Measurements from ENCODE around the gene SPRR2B. TPM values are rescaled to one million over a fixed set of nuclear protein-coding genes. Genes with fewer than 3 reads are reported as not detected.

The SPRR2B gene
- total and polyA plus RNA-seq, 10 of the 15 experiments (the other 5 are each of a cell fraction or from before 2014, with no cell fraction given), result not detected

GRCh38 chr1:153024413-153024812 lies 47.0 kb downstream of the SPRR2B start (continued):
- TF ChIP-seq LARP7 (IDR thresholded peaks at IDR 0.05) (no peak), SMARCA5 (IDR thresholded peaks at IDR 0.05) (no peak), NR2F1 (conservative IDR thresholded peaks at IDR 0.05) (no peak)
- TF ChIP-seq, protein P1, sequence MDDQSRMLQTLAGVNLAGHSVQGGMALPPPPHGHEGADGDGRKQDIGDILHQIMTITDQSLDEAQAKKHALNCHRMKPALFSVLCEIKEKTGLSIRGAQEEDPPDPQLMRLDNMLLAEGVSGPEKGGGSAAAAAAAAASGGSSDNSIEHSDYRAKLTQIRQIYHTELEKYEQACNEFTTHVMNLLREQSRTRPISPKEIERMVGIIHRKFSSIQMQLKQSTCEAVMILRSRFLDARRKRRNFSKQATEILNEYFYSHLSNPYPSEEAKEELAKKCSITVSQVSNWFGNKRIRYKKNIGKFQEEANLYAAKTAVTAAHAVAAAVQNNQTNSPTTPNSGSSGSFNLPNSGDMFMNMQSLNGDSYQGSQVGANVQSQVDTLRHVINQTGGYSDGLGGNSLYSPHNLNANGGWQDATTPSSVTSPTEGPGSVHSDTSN (IDR thresholded peaks at IDR 0.05; ENCODE audit: insufficient replicate concordance, low read depth, low read length), result no peak
- TF ChIP-seq, protein P2, sequence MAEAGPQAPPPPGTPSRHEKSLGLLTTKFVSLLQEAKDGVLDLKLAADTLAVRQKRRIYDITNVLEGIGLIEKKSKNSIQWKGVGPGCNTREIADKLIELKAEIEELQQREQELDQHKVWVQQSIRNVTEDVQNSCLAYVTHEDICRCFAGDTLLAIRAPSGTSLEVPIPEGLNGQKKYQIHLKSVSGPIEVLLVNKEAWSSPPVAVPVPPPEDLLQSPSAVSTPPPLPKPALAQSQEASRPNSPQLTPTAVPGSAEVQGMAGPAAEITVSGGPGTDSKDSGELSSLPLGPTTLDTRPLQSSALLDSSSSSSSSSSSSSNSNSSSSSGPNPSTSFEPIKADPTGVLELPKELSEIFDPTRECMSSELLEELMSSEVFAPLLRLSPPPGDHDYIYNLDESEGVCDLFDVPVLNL (IDR thresholded peaks at IDR 0.05; ENCODE audit: low read depth, low read length), result no peak

DNA sequence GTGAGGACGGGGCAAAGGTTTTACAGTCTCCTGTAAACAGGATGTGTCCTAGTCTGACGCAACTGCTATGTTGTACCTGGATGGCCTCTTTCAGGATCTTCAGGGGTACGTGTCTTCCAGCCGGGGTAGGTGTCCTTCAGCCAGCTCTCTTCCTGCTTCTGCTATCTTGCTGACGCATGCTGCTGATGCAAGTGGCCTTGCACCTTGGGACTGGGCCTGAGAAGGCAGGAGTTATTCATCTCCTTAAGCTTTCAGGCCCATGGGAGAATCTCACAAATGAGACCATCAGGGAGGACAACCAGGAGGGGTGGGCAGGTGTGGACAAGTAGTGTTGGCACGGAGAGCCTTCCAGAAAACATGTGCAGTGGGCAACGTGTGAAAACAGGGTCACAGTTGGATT lies 48.3 kb downstream of the SPRR2B start:
- SMC1A ChIA-PET (ENCODE audit: uncharacterized antibody, unreplicated experiment), result no interaction called here
- no peaks in the 10 kb centered on the region for H3K4me1 ChIP-seq (ENCODE audit: control insufficient read depth, insufficient read depth, low read length)
- CTCF ChIA-PET, result interaction anchor here (1.4 kb wide), 1 partner anchor 171 kb away, joined by 3 read pairs; no protein-coding TSS in a partner anchor
- TF ChIP-seq, protein P3, sequence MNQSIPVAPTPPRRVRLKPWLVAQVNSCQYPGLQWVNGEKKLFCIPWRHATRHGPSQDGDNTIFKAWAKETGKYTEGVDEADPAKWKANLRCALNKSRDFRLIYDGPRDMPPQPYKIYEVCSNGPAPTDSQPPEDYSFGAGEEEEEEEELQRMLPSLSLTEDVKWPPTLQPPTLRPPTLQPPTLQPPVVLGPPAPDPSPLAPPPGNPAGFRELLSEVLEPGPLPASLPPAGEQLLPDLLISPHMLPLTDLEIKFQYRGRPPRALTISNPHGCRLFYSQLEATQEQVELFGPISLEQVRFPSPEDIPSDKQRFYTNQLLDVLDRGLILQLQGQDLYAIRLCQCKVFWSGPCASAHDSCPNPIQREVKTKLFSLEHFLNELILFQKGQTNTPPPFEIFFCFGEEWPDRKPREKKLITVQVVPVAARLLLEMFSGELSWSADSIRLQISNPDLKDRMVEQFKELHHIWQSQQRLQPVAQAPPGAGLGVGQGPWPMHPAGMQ (IDR thresholded peaks at IDR 0.05; ENCODE audit: borderline replicate concordance), result no peak
- TF ChIP-seq MYC (IDR thresholded peaks at IDR 0.05; ENCODE audit: insufficient read depth, insufficient read length, insufficient replicate concordance, low read length, severe bottlenecking), result no peak
- no peak for TF ChIP-seq FOXM1 (IDR thresholded peaks at IDR 0.05; ENCODE audit: low read depth, low read length)
- no peak for TF ChIP-seq CHD1 (IDR thresholded peaks at IDR 0.05; ENCODE audit: low read depth, low read length)
- no peak for TF ChIP-seq TBL1XR1 (IDR thresholded peaks at IDR 0.05; ENCODE audit: low read depth, low read length)
- TF ChIP-seq, protein P4, sequence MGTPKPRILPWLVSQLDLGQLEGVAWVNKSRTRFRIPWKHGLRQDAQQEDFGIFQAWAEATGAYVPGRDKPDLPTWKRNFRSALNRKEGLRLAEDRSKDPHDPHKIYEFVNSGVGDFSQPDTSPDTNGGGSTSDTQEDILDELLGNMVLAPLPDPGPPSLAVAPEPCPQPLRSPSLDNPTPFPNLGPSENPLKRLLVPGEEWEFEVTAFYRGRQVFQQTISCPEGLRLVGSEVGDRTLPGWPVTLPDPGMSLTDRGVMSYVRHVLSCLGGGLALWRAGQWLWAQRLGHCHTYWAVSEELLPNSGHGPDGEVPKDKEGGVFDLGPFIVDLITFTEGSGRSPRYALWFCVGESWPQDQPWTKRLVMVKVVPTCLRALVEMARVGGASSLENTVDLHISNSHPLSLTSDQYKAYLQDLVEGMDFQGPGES (IDR thresholded peaks at IDR 0.05), result no peak
- no peak for TF ChIP-seq SMARCA5 (IDR thresholded peaks at IDR 0.05)
- no peak for TF ChIP-seq ZNF384 (IDR thresholded peaks at IDR 0.05; ENCODE audit: borderline replicate concordance, low read depth, low read length)
- no peak for TF ChIP-seq PAX8 (IDR thresholded peaks at IDR 0.05)
- TF ChIP-seq RFX5 (IDR thresholded peaks at IDR 0.05; ENCODE audit: low read depth, low read length), result no peak
- no peak for TF ChIP-seq PAX5 (IDR thresholded peaks at IDR 0.05; ENCODE audit: borderline replicate concordance, low read depth, low read length)
- TF ChIP-seq KAT2A (conservative IDR thresholded peaks at IDR 0.05; ENCODE audit: control insufficient read depth, low read depth, low read length), result no peak
- TF ChIP-seq, protein P5, sequence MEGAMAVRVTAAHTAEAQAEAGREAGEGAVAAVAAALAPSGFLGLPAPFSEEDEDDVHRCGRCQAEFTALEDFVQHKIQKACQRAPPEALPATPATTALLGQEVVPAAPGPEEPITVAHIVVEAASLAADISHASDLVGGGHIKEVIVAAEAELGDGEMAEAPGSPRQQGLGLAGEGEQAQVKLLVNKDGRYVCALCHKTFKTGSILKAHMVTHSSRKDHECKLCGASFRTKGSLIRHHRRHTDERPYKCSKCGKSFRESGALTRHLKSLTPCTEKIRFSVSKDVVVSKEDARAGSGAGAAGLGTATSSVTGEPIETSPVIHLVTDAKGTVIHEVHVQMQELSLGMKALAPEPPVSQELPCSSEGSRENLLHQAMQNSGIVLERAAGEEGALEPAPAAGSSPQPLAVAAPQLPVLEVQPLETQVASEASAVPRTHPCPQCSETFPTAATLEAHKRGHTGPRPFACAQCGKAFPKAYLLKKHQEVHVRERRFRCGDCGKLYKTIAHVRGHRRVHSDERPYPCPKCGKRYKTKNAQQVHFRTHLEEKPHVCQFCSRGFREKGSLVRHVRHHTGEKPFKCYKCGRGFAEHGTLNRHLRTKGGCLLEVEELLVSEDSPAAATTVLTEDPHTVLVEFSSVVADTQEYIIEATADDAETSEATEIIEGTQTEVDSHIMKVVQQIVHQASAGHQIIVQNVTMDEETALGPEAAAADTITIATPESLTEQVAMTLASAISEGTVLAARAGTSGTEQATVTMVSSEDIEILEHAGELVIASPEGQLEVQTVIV (IDR thresholded peaks at IDR 0.05; ENCODE audit: borderline replicate concordance, partially characterized antibody), result no peak

More for the DNA sequence above, 48.3 kb downstream of the SPRR2B start:
- no peak overlapping the region for H2AFZ ChIP-seq (ENCODE audit: control insufficient read depth, low read depth, low read length)
- no peaks in the 10 kb centered on the region for H3K79me2 ChIP-seq (ENCODE audit: control insufficient read depth, insufficient read depth, low read length)
- no peaks in the 10 kb centered on the region for H4K20me1 ChIP-seq (ENCODE audit: control insufficient read depth, insufficient read depth)
- no peaks in the 10 kb centered on the region; the same call in 2 of the 3 replicates for H3K9me3 ChIP-seq (replicated peaks; ENCODE audit: control insufficient read depth, insufficient read depth, low read length)
- no peak for DNase-seq (ENCODE audit: low read depth, low spot score)
- ChIA-PET RAD21 (ENCODE audit: unreplicated experiment) (no interaction called here), POLR2A (no interaction called here)
- BruUV-seq (replicated peaks), result no TSS peak
- no peak overlapping the region for H3K27ac ChIP-seq (ENCODE audit: control insufficient read depth, insufficient read depth)
- no peak overlapping the region for H3K4me3 ChIP-seq
- no peaks in the 10 kb centered on the region for H3K36me3 ChIP-seq (ENCODE audit: control insufficient read depth in 2 of 2, insufficient read depth in 2 of 2, low read length in 1 of 2)
- in situ Hi-C loops (cut with MboI) (no loop called here), intact Hi-C loops (cut with micrococcal nuclease; ENCODE audit: unreplicated experiment) (no loop called here)
- H3K9ac ChIP-seq (ENCODE audit: control insufficient read depth, insufficient read depth, low read length), result no peak overlapping the region
- no peak for ATAC-seq
- FAIRE-seq, result no peak
- no peak overlapping the region for H3K4me2 ChIP-seq (ENCODE audit: control insufficient read depth, insufficient read depth)
- 47% methylated on average over 7 of the region's 7 CpGs for WGBS (ENCODE audit: insufficient coverage, insufficient replicate concordance, low lambda C conversion rate, missing lambda C conversion rate)
- H3K27me3 ChIP-seq (replicated peaks in 1 of 2; ENCODE audit: control insufficient read depth in 2 of 2, insufficient read depth in 2 of 2, low read length in 1 of 2), result 0 out of 4 replicates have a peak, but pooled peaks cover 0 to 3% of the 10 kb centered on the region in 2 experiments
